Measurements from ENCODE around the gene NSUN6. TPM values are rescaled to one million over a fixed set of nuclear protein-coding genes. Genes with fewer than 3 reads are reported as not detected.

NSUN6 gene
- total RNA-seq, 1 donor, result 4.7 TPM

DNA sequence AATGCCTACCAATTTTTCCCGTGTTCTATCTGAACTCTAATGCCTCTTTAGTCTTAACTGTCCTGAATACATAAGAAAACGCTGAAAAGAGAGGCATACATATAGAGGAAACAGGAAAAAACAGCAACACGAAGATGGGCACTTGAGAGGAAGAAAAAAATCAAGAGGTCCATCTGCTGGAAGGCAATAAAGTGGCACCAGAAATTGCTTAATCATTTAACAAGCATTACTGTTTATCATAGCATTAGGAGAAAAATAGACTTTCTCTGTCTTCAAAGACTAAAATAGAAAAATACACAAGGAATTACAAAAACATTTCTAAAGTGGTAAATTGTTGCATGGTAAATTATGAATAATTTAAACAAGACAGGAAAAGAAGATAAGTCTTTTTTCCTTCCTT is 35.0 kb downstream of the NSUN6 start:
- TF ChIP-seq, protein P1, sequence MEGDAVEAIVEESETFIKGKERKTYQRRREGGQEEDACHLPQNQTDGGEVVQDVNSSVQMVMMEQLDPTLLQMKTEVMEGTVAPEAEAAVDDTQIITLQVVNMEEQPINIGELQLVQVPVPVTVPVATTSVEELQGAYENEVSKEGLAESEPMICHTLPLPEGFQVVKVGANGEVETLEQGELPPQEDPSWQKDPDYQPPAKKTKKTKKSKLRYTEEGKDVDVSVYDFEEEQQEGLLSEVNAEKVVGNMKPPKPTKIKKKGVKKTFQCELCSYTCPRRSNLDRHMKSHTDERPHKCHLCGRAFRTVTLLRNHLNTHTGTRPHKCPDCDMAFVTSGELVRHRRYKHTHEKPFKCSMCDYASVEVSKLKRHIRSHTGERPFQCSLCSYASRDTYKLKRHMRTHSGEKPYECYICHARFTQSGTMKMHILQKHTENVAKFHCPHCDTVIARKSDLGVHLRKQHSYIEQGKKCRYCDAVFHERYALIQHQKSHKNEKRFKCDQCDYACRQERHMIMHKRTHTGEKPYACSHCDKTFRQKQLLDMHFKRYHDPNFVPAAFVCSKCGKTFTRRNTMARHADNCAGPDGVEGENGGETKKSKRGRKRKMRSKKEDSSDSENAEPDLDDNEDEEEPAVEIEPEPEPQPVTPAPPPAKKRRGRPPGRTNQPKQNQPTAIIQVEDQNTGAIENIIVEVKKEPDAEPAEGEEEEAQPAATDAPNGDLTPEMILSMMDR (IDR thresholded peaks at IDR 0.05; ENCODE audit: extremely low read depth, low read depth, low read length), result no peak
- no peak overlapping the region for H2AFZ ChIP-seq (ENCODE audit: low read length)
- no peak for DNase-seq (ENCODE audit: insufficient read length, low spot score, missing footprints)

DNA sequence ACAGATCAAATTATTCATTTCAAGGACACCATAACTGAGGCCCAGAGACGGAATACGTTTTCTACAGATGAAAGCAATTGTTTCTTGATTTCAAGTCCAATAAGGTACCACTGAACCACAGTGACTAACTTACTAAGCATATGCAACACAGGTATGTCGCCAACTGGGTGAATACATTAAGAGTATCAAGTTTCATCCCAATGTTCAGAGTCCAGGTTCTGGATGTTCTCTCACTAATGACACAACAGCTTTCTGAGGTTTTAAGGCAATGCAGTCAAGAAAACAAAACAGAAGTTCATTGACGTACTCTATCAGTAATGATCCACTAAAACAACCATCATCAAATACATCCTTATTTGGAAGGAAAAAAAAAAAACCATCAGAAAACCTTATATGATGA is 35.8 kb downstream of the NSUN6 start:
- no peak for DNase-seq (ENCODE audit: insufficient read length, low spot score, missing footprints)
- TF ChIP-seq, protein P1 (IDR thresholded peaks at IDR 0.05; ENCODE audit: extremely low read depth, low read depth, low read length), result no peak
- H2AFZ ChIP-seq (ENCODE audit: low read length), result no peak overlapping the region
- H3K27me3 ChIP-seq (ENCODE audit: insufficient read depth, low read length), result no peaks in the 10 kb centered on the region
- H4K20me1 ChIP-seq (ENCODE audit: insufficient read depth, low read length), result no peaks in the 10 kb centered on the region
- no peak overlapping the region for H3K4me2 ChIP-seq (ENCODE audit: insufficient read depth, low read length)
- H3K4me3 ChIP-seq (ENCODE audit: insufficient read depth, low read length), result no peak overlapping the region
- H3K27ac ChIP-seq (ENCODE audit: low read depth, low read length), result no peak overlapping the region
- H3K79me2 ChIP-seq (ENCODE audit: insufficient read depth, low read length), result no peaks in the 10 kb centered on the region
- H3K36me3 ChIP-seq (ENCODE audit: insufficient read depth, low read length), result no peaks in the 10 kb centered on the region
- H3K4me1 ChIP-seq (ENCODE audit: insufficient read depth, low read length), result peaks cover 13% of the 10 kb centered on the region
- no peaks in the 10 kb centered on the region for H3K9me3 ChIP-seq (ENCODE audit: low read depth, low read length)

More for the DNA sequence above, 35.0 kb downstream of the NSUN6 start:
- Histone ChIP-seq H3K79me2 (ENCODE audit: insufficient read depth, low read length) (no peaks in the 10 kb centered on the region), H3K4me1 (ENCODE audit: insufficient read depth, low read length) (peaks cover 8% of the 10 kb centered on the region), H4K20me1 (ENCODE audit: insufficient read depth, low read length) (no peaks in the 10 kb centered on the region), H3K9me3 (ENCODE audit: low read depth, low read length) (no peaks in the 10 kb centered on the region), H3K36me3 (ENCODE audit: insufficient read depth, low read length) (no peaks in the 10 kb centered on the region), H3K4me3 (ENCODE audit: insufficient read depth, low read length) (no peak overlapping the region), H3K27ac (ENCODE audit: low read depth, low read length) (no peak overlapping the region), H3K27me3 (ENCODE audit: insufficient read depth, low read length) (no peaks in the 10 kb centered on the region), H3K4me2 (ENCODE audit: insufficient read depth, low read length) (no peak overlapping the region)

DNA sequence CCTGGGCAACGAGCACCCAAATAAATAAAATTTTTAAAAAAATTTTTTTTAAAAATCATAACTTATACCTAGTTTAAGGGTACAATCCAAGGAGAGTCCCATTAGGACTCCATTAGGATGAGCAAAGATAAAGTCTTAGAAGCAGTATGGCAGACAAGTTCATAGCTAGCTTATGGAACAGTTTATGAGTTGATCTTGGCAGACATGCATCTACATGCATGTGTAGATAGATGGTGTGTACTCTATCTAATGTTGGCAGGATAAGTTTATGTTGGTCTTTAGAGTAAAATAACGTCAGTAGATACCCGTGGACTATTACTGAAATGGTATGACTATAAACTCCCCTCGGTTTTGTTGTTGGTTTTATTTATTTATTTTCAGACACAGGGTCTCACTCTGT is 40.2 kb downstream of the NSUN6 start:
- H3K27ac ChIP-seq (ENCODE audit: low read depth, low read length), result peak overlapping the region; percentile 89
- H3K4me3 ChIP-seq (ENCODE audit: insufficient read depth, low read length), result no peak overlapping the region
- no peak for DNase-seq (ENCODE audit: insufficient read length, low spot score, missing footprints)
- H3K9me3 ChIP-seq (ENCODE audit: low read depth, low read length), result no peaks in the 10 kb centered on the region
- H3K36me3 ChIP-seq (ENCODE audit: insufficient read depth, low read length), result no peaks in the 10 kb centered on the region
- H2AFZ ChIP-seq (ENCODE audit: low read length), result no peak overlapping the region
- no peaks in the 10 kb centered on the region for H3K27me3 ChIP-seq (ENCODE audit: insufficient read depth, low read length)
- no peaks in the 10 kb centered on the region for H4K20me1 ChIP-seq (ENCODE audit: insufficient read depth, low read length)
- H3K4me2 ChIP-seq (ENCODE audit: insufficient read depth, low read length), result no peak overlapping the region
- TF ChIP-seq, protein P1 (IDR thresholded peaks at IDR 0.05; ENCODE audit: extremely low read depth, low read depth, low read length), result no peak
- H3K79me2 ChIP-seq (ENCODE audit: insufficient read depth, low read length), result no peaks in the 10 kb centered on the region
- peaks cover 33% of the 10 kb centered on the region for H3K4me1 ChIP-seq (ENCODE audit: insufficient read depth, low read length)

DNA sequence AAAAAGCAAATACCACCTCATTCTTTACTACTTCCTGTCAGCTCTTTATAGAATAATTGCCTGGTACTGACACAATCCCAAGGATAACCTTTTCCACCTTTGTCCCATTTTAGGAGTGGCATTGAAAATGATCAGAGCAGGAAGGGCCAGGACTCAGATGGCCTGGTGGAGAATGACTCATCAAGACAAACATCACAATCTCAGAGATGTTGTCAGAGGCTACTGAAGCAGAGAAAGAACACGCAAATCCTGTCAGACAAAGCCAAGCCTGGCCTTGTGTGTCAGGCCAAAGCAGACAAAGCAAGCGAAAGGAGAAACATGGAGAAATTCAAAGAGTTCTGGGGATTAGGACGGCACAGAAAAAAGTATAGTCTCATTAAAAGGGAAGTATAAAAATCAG is 40.9 kb downstream of the NSUN6 start:
- no peaks in the 10 kb centered on the region for H3K9me3 ChIP-seq (ENCODE audit: low read depth, low read length)
- H4K20me1 ChIP-seq (ENCODE audit: insufficient read depth, low read length), result no peaks in the 10 kb centered on the region
- H3K4me1 ChIP-seq (ENCODE audit: insufficient read depth, low read length), result peaks cover 35% of the 10 kb centered on the region
- no peaks in the 10 kb centered on the region for H3K79me2 ChIP-seq (ENCODE audit: insufficient read depth, low read length)
- peak overlapping the region; percentile 88 for H2AFZ ChIP-seq (ENCODE audit: low read length)
- no peak overlapping the region for H3K4me3 ChIP-seq (ENCODE audit: insufficient read depth, low read length)
- H3K4me2 ChIP-seq (ENCODE audit: insufficient read depth, low read length), result peak overlapping the region; percentile 52
- DNase-seq (ENCODE audit: insufficient read length, low spot score, missing footprints), result peak; percentile 90
- TF ChIP-seq, protein P1 (IDR thresholded peaks at IDR 0.05; ENCODE audit: extremely low read depth, low read depth, low read length), result no peak
- H3K27me3 ChIP-seq (ENCODE audit: insufficient read depth, low read length), result no peaks in the 10 kb centered on the region
- peak overlapping the region; percentile 89 for H3K27ac ChIP-seq (ENCODE audit: low read depth, low read length)
- H3K36me3 ChIP-seq (ENCODE audit: insufficient read depth, low read length), result no peaks in the 10 kb centered on the region

All from osteoblast (primary cell).